ENCODE data around the gene AGAP5.

Gene AGAP5

GRCh38 chr10:73625004-73625883, 72.7 kb downstream of the AGAP5 start:
- no peak for DNase-seq

All from activated effector memory CD4-positive, alpha-beta T cell treated with Interleukin-2 at 50 U/mL for 16 hours (primary cell).